ENCODE measurements around the gene BACH1. TPM values are rescaled to one million over a fixed set of nuclear protein-coding genes. Genes with fewer than 3 reads are reported as not detected.
A peak's percentile ranks its signal among the peaks of the same experiment; 100 is the strongest.

Gene BACH1
- total RNA-seq, 1 experiment from 2014 or later: 74.1 TPM

GRCh38 chr21:29313662-29314408 lies 15.1 kb downstream of the BACH1 start:
- DNase-seq (ENCODE audit: low read depth): no peak

- no peak for DNase-seq (ENCODE audit: low read depth)
These were observed 16.5 kb downstream of the BACH1 start for GRCh38 chr21:29315131-29315749.

- no peak for DNase-seq (ENCODE audit: low read depth)
These were observed 17.5 kb downstream of the BACH1 start for GRCh38 chr21:29316029-29316742.

- DNase-seq (ENCODE audit: low read depth): no peak
These were observed 18.1 kb downstream of the BACH1 start for GRCh38 chr21:29316806-29317205.

- no peak for DNase-seq (ENCODE audit: low read depth)
These were observed 19.6 kb downstream of the BACH1 start for GRCh38 chr21:29318354-29318753.

- DNase-seq (ENCODE audit: low read depth): no peak
These were observed 21.3 kb downstream of the BACH1 start for GRCh38 chr21:29320031-29320430.

- DNase-seq (ENCODE audit: low read depth): no peak
These were observed 22.5 kb downstream of the BACH1 start for GRCh38 chr21:29321217-29321616.

GRCh38 chr21:29321932-29322928 lies 23.5 kb downstream of the BACH1 start:
- DNase-seq (ENCODE audit: low read depth): no peak

- DNase-seq (ENCODE audit: low read depth): no peak
These were observed 24.5 kb downstream of the BACH1 start for GRCh38 chr21:29323189-29323588.

GRCh38 chr21:29326914-29327554 lies 28.3 kb downstream of the BACH1 start:
- DNase-seq (ENCODE audit: low read depth): no peak

- no peak for DNase-seq (ENCODE audit: low read depth)
These were observed 30.7 kb downstream of the BACH1 start for GRCh38 chr21:29329406-29329805.

GRCh38 chr21:29330797-29331196 lies 32.1 kb downstream of the BACH1 start:
- DNase-seq (ENCODE audit: low read depth): no peak

- peak; percentile 62 for DNase-seq (ENCODE audit: low read depth)
These were observed 34.0 kb downstream of the BACH1 start for GRCh38 chr21:29332461-29333362.

- DNase-seq (ENCODE audit: low read depth): no peak
These were observed 34.7 kb downstream of the BACH1 start for GRCh38 chr21:29333406-29333805.

GRCh38 chr21:29334717-29335428 lies 36.2 kb downstream of the BACH1 start:
- DNase-seq (ENCODE audit: low read depth): peak; percentile 85

GRCh38 chr21:29335720-29336119 lies 37.0 kb downstream of the BACH1 start:
- no peak for DNase-seq (ENCODE audit: low read depth)

- DNase-seq (ENCODE audit: low read depth): no peak
These were observed 39.5 kb downstream of the BACH1 start for GRCh38 chr21:29338256-29338655.

GRCh38 chr21:29340228-29340627 lies 41.5 kb downstream of the BACH1 start:
- no peak for DNase-seq (ENCODE audit: low read depth)

GRCh38 chr21:29342363-29342957 lies 43.7 kb downstream of the BACH1 start:
- DNase-seq (ENCODE audit: low read depth): peak; percentile 98
